HEK293T (cell line): ENCODE data around the gene SCN3B.
A peak's percentile ranks its signal among the peaks of the same experiment; 100 is the strongest.

Experiments
- CTCF ChIA-PET: fragments of 350-600 bp; formaldehyde crosslinking; extraction: SDS; loops from one replicate; lab custom pipeline; 2021; ENCODE audit warnings: antibody characterized with exemption, inconsistent platforms; lab: Yijun Ruan, JAX
- POLR2A ChIA-PET: fragments of 350-600 bp; formaldehyde crosslinking; extraction: SDS; loops from one replicate; lab custom pipeline; 2020; ENCODE audit warnings: antibody characterized with exemption, inconsistent platforms; lab: Yijun Ruan, JAX
- DNase-seq: peaks from one replicate; pipeline ENCODE4 v3.0.0; 2012; ENCODE audit warnings: mixed read lengths; ENCODE audit errors: extremely low spot score
- ARNT ChIP-seq: fragments of 450-650 bp; IDR thresholded peaks from 2 replicates; pipeline ENCODE4 v1.6.1; 2017; ENCODE audit warnings: mild to moderate bottlenecking
- BHLHE40 ChIP-seq: fragments of 450-650 bp; IDR thresholded peaks from 2 replicates; pipeline ENCODE4 v1.6.1; 2016; ENCODE audit warnings: mild to moderate bottlenecking, moderate library complexity, borderline replicate concordance
- CTBP1 ChIP-seq: fragments of 450-650 bp; IDR thresholded peaks from 2 replicates; pipeline ENCODE4 v1.6.1; 2016; ENCODE audit warnings: borderline replicate concordance
- ELF4 ChIP-seq: fragments of 450-650 bp; IDR thresholded peaks from 2 replicates; pipeline ENCODE4 v1.6.1; 2017; ENCODE audit warnings: antibody characterized with exemption
- FOXA1 ChIP-seq: fragments of 450-650 bp; IDR thresholded peaks from 2 replicates; pipeline ENCODE4 v1.6.1; 2016; ENCODE audit warnings: mild to moderate bottlenecking
- FOXK2 ChIP-seq: fragments of 450-650 bp; IDR thresholded peaks from 2 replicates; pipeline ENCODE4 v1.6.1; 2016; ENCODE audit warnings: mild to moderate bottlenecking
- FOXM1 ChIP-seq: fragments of 450-650 bp; IDR thresholded peaks from 2 replicates; pipeline ENCODE4 v1.6.1; 2017; ENCODE audit warnings: mild to moderate bottlenecking, borderline replicate concordance
- HDGF ChIP-seq: fragments of 450-650 bp; IDR thresholded peaks from 2 replicates; pipeline ENCODE4 v1.6.1; 2017; ENCODE audit warnings: antibody characterized with exemption, borderline replicate concordance
- L3MBTL2 ChIP-seq: fragments of 450-650 bp; conservative IDR thresholded peaks from 2 replicates; pipeline ENCODE4 v1.6.1; 2016; ENCODE audit warnings: mild to moderate bottlenecking
- LEF1 ChIP-seq: fragments of 450-650 bp; IDR thresholded peaks from 2 replicates; pipeline ENCODE4 v1.6.1; 2017; ENCODE audit warnings: mild to moderate bottlenecking, borderline replicate concordance
- NFRKB ChIP-seq: fragments of 450-650 bp; IDR thresholded peaks from 2 replicates; pipeline ENCODE4 v1.6.1; 2016; ENCODE audit warnings: mild to moderate bottlenecking, moderate library complexity
- PKNOX1 ChIP-seq: fragments of 450-650 bp; IDR thresholded peaks from 2 replicates; pipeline ENCODE4 v1.6.1; 2016
- SP1 ChIP-seq: fragments of 450-650 bp; IDR thresholded peaks from 2 replicates; pipeline ENCODE4 v1.6.1; 2017
- SUZ12 ChIP-seq: fragments of 450-650 bp; IDR thresholded peaks from 2 replicates; pipeline ENCODE4 v1.6.1; 2016; ENCODE audit warnings: mild to moderate bottlenecking
- TARDBP ChIP-seq: fragments of 450-650 bp; IDR thresholded peaks from 2 replicates; pipeline ENCODE4 v1.6.1; 2016
- ZNF384 ChIP-seq: fragments of 450-650 bp; IDR thresholded peaks from 2 replicates; pipeline ENCODE4 v1.6.1; 2016

Gene SCN3B, protein sequence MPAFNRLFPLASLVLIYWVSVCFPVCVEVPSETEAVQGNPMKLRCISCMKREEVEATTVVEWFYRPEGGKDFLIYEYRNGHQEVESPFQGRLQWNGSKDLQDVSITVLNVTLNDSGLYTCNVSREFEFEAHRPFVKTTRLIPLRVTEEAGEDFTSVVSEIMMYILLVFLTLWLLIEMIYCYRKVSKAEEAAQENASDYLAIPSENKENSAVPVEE

DNA sequence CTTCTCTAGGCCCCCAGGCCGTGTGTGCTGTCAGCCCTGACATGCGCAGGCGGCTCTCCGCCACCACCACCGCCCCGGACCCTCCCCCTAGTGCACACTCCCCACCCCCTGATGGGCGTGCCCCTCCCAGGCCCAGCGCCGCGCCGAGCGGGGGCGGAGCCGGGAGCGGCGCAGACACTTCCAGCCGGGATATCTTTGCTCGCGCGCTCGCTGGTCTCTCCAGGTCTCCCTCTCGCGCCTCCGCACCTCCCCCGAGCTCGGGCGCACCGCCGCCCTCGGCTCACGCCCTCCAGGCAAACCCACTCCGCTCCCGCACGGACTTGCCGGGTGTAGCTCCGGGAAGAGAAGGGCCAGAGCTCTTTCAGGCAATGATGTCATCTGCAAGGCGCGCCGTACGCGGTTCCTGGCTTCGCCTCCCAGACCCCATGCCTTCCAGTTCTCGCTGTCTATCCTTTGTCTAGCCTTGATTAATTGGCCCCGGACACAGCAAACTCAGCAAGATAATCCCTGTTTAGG, at the start of gene SCN3B:
TSS of gene SCN3B (minus strand) at position 59 of the 516 bp plus-strand sequence. CDS start 823 bp downstream, outside the sequence.
- CTCF ChIA-PET, result interaction anchor here (1.0 to 3.7 kb wide), 5 partner anchors 11 to 53 kb away, joined by 3 to 25 read pairs (median 9); no protein-coding TSS in a partner anchor
- POLR2A ChIA-PET, result interaction anchor here (1.0 to 1.5 kb wide), 4 partner anchors 17 to 43 kb away, joined by 3 to 5 read pairs (median 4); no protein-coding TSS in a partner anchor
- peak; percentile 90 for DNase-seq
- TF ChIP-seq L3MBTL2 (peak; percentile 76), NFRKB (no peak), BHLHE40 (no peak), ELF4 (no peak), PKNOX1 (peak; percentile 5; the same call in 1 of the 2 replicates), HDGF (no peak), SUZ12 (no peak), LEF1 (no peak), ARNT (no peak), CTBP1 (no peak), FOXA1 (no peak)

DNA sequence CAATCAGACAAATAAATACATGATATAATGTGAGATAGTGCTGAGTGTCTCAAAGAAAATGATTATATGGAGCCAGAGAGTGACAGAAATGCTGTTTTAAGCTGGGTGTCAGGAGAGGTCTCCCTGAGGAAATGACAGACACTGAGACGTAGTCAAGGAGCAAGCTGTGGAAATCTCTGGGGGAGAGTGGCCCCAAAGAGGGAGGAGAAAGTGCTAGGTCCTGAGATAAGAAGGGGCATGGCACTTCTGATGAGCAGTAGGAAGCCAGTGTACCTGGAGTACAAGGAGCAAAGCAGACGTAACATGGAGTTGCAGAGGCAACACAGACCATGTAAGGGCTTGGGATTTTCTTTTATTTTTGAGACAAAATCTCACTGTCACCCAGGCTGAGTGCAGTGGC, 48.3 kb upstream of the SCN3B start:
- TF ChIP-seq ELF4 (no peak), LEF1 (no peak), SP1 (no peak)
- no peak for DNase-seq
- POLR2A ChIA-PET, result no interaction called here
- CTCF ChIA-PET, result interaction anchor here (0.5 kb wide), 1 partner anchor 695 kb away, joined by 3 read pairs; no protein-coding TSS in a partner anchor

DNA sequence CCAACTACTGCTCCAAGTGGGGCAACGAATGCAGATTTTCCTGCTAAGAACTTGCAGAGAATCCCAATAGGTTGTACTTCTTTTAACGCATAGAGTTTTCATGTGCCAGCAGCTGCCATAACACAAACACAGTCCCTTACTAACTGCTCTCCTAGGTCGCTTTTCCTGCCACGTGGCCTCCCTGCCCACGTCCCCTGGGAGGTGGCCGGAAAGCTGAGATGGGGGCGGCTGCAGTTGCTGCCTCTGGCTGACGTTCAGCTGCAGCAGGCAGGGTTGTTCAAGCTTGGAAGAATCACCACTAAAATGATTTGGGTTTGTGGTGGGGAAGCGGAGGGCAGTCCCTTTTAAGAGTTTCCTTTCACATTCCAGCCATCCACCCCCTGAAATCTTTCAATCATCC, 47.7 kb upstream of the SCN3B start:
- no peak for TF ChIP-seq FOXM1
- no peak for TF ChIP-seq SUZ12
- TF ChIP-seq FOXA1, result no peak
- no peak for TF ChIP-seq L3MBTL2
- TF ChIP-seq SP1, result no peak
- no peak for TF ChIP-seq ELF4
- POLR2A ChIA-PET, result no interaction called here
- DNase-seq, result no peak
- CTCF ChIA-PET, result interaction anchor here (0.5 kb wide), 1 partner anchor 695 kb away, joined by 3 read pairs; no protein-coding TSS in a partner anchor

DNA sequence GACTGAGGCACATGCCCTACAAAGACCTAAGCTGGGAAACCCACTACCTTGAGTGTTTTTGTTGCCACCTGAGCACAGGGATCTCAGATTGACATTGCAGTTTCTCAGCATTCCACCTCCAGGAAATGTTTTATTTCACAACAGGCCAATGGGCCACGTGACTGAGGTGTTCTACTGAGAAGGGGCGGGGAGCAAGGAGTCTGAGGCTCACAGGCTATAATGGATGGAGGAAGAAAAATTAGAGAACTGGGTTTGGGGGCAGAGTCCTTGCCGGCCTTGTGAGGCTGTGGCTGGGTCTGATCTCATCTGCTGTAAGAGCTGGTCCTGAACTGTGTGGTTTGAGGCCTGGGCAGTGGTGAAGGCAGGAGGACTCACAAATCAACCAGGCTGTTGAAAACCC, 46.3 kb upstream of the SCN3B start:
- CTCF ChIA-PET, result no interaction called here
- TF ChIP-seq SUZ12 (no peak), SP1 (no peak), ZNF384 (no peak), FOXA1 (no peak), CTBP1 (no peak), BHLHE40 (no peak), LEF1 (no peak), ELF4 (no peak), FOXK2 (no peak), ARNT (no peak), NFRKB (no peak), HDGF (no peak), L3MBTL2 (no peak), FOXM1 (no peak)
- POLR2A ChIA-PET, result no interaction called here
- no peak for DNase-seq

DNA sequence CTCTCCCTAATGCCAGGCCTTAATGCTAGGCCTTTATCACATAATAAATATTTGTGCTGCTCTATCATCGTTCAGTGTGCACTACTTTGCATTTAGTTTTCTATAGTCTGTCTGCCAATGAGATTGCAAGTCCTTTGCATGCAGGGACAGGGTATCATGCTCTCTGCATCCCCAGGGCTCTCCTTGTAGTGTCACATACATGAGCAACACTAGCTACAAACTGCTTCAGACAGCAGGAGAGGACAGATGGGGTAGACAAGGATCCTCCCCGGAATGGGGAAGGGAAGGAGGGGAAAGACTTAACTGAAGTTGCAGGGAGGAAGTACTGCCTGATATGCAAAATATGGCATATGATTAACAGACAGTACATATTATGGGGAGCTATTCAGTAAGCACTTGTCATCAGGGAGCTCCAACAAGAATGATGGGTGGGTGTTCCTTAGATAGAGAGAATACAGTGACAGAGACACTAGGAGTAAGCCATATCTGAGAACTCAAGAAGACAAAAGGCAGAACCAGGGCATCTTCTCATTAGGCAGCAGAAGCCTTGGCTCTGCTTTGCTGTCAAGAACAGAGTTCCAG, 44.2 kb upstream of the SCN3B start:
- ChIA-PET CTCF (no interaction called here), POLR2A (no interaction called here)
- TF ChIP-seq ZNF384, result no peak
- no peak for TF ChIP-seq FOXM1
- no peak for TF ChIP-seq BHLHE40
- TF ChIP-seq L3MBTL2, result no peak
- no peak for TF ChIP-seq TARDBP
- TF ChIP-seq CTBP1, result no peak
- no peak for TF ChIP-seq SUZ12
- TF ChIP-seq ELF4, result no peak
- TF ChIP-seq FOXK2, result no peak
- TF ChIP-seq ARNT, result no peak
- no peak for TF ChIP-seq HDGF
- TF ChIP-seq NFRKB, result no peak
- TF ChIP-seq SP1, result no peak
- TF ChIP-seq PKNOX1, result no peak
- TF ChIP-seq FOXA1, result no peak
- TF ChIP-seq LEF1, result no peak
- no peak for DNase-seq

DNA sequence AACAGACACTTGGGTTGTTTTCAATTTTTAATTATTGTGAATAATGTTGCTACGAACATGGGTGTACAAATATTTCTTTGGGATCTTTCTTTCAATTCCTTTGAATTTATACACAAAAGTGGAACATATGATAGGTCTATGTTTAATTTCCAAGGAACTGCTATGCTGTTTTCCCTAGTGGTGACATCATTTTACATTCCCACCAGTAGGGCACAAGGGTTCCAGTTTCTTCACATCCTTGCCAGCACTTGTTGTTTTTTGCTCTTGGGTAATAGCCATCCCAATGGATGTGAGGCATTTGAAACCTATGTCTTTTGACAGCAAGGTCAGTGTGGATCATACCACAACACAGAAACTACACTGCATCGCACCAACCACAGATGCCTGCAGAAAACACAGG, 41.8 kb upstream of the SCN3B start:
- POLR2A ChIA-PET, result no interaction called here
- CTCF ChIA-PET, result no interaction called here
- no peak for DNase-seq
- no peak for TF ChIP-seq HDGF

DNA sequence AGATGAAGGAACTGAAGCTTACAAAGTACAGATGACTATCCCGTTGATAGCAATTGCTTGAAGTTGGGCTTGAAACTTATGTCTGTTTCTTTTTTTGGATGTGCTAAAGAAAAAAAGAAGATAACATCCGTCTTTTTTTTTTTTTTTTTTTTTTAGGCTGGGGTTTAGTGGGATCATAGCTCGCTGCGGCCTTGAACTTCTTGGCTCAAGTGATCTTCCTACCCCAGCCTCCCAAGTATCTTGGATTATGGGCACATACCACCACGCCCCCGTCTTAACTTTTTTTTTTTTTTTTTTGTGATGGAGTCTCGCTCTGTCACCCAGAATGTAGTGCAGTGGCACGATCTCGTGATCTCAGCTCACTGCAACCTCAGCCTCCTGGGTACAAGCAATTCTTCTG, 40.8 kb upstream of the SCN3B start:
- CTCF ChIA-PET, result no interaction called here
- no peak for TF ChIP-seq NFRKB
- no peak for DNase-seq
- POLR2A ChIA-PET, result no interaction called here
